ENCODE measurements around the gene LAPTM5. TPM values are rescaled to one million over a fixed set of nuclear protein-coding genes. Genes with fewer than 3 reads are reported as not detected.

The LAPTM5 gene
- total and polyA plus RNA-seq, 10 of the 15 experiments (the other 5 are each of a cell fraction or from before 2014, with no cell fraction given) = 24.1 to 1,034 (median 687) TPM

- no peak for DNase-seq (ENCODE audit: low read depth, low spot score)
- no peaks in the 10 kb centered on the region for H3K79me2 ChIP-seq (ENCODE audit: control insufficient read depth, insufficient read depth, low read length)
- H2AFZ ChIP-seq (ENCODE audit: control insufficient read depth, low read depth, low read length) = no peak overlapping the region
- ChIA-PET CTCF (interaction anchor here (6.0 to 12.3 kb wide), 2 partner anchors 108 to 123 kb away, joined by 119 to 303 read pairs; no protein-coding TSS in a partner anchor), SMC1A (ENCODE audit: uncharacterized antibody, unreplicated experiment) (interaction anchor here (1.6 to 9.8 kb wide), 3 partner anchors 107 to 125 kb away, joined by 5 to 160 read pairs (median 49); no protein-coding TSS in a partner anchor), POLR2A (no interaction called here), RAD21 (ENCODE audit: unreplicated experiment) (interaction anchor here (1.0 to 9.1 kb wide), 5 partner anchors 86 to 124 kb away, joined by 3 to 154 read pairs (median 10); no protein-coding TSS in a partner anchor)
- H3K9me3 ChIP-seq (replicated peaks; ENCODE audit: control insufficient read depth, insufficient read depth, low read length) = no peaks in the 10 kb centered on the region
- intact Hi-C loops (cut with micrococcal nuclease; ENCODE audit: unreplicated experiment) = no loop called here
- no peak for TF ChIP-seq SMARCA5 (IDR thresholded peaks at IDR 0.05)
- TF ChIP-seq HDAC2 (IDR thresholded peaks at IDR 0.05) = no peak
- no peak for TF ChIP-seq SUZ12 (IDR thresholded peaks at IDR 0.05; ENCODE audit: unreplicated experiment)
- TF ChIP-seq NR2C1 (IDR thresholded peaks at IDR 0.05) = no peak
- TF ChIP-seq ZBTB4 (CRISPR knock-in tag; IDR thresholded peaks at IDR 0.05) = no peak
- TF ChIP-seq STAT3 (IDR thresholded peaks at IDR 0.05; ENCODE audit: low read depth, low read length) = no peak
- TF ChIP-seq CBX5 (IDR thresholded peaks at IDR 0.05; ENCODE audit: low read depth) = no peak
- no peak for TF ChIP-seq KLF5 (IDR thresholded peaks at IDR 0.05; ENCODE audit: partially characterized antibody)
- TF ChIP-seq E2F4 (IDR thresholded peaks at IDR 0.05; ENCODE audit: low read depth, low read length) = no peak
- TF ChIP-seq IKZF1 (conservative IDR thresholded peaks at IDR 0.05) = no peak
- TF ChIP-seq DPF2 (IDR thresholded peaks at IDR 0.05) = no peak
- no peak overlapping the region for H3K4me2 ChIP-seq (ENCODE audit: control insufficient read depth, insufficient read depth)
- ATAC-seq = no peak
- FAIRE-seq = no peak
- H3K4me3 ChIP-seq = no peak overlapping the region
- in situ Hi-C loops (cut with MboI) = no loop called here
- no peaks in the 10 kb centered on the region for H3K36me3 ChIP-seq (ENCODE audit: control insufficient read depth in 2 of 2, insufficient read depth in 2 of 2, low read length in 1 of 2)
- H3K9ac ChIP-seq (ENCODE audit: control insufficient read depth, insufficient read depth, low read length) = no peak overlapping the region
- no peak overlapping the region for H3K27ac ChIP-seq (ENCODE audit: control insufficient read depth, insufficient read depth)
- no peaks in the 10 kb centered on the region for H3K4me1 ChIP-seq (ENCODE audit: control insufficient read depth, insufficient read depth, low read length)
- H3K27me3 ChIP-seq (replicated peaks in 1 of 2; ENCODE audit: control insufficient read depth in 2 of 2, insufficient read depth in 2 of 2, low read length in 1 of 2) = peaks cover 19% of the 10 kb centered on the region in 2 experiments
- H4K20me1 ChIP-seq (ENCODE audit: control insufficient read depth, insufficient read depth) = 0 out of 2 replicates have a peak, but pooled peaks cover 3% of the 10 kb centered on the region
- WGBS (ENCODE audit: insufficient coverage, insufficient replicate concordance, low lambda C conversion rate, missing lambda C conversion rate) = 23% methylated on average over 11 of the region's 11 CpGs
- BruUV-seq (replicated peaks) = no TSS peak
These were observed 47.9 kb upstream of the LAPTM5 start for GRCh38 chr1:30805304-30806003.

Measured in GM12878 (cell line).